H54 (cell line): ENCODE measurements around the gene PRKCA.
"Not testable (repeated sequence)": the region's sequence is repeated elsewhere in the genome, so short reads cannot be mapped to it uniquely, and the experiment has no call there.

Experiments used
- DNase-seq: peaks from one replicate; pipeline ENCODE4 v3.0.0; 2011; ENCODE audit warnings: low spot score, mixed read lengths; ENCODE audit not compliant: insufficient read length
- FAIRE-seq: peaks from 3 replicates; lab custom pipeline; 2011; peaks lifted over from hg19 to GRCh38; lab: Jason Lieb, UNC
- POLR2A ChIP-seq: IDR thresholded peaks from 2 replicates; pipeline ENCODE4 v1.6.1; 2011; ENCODE audit warnings: low read depth, mild to moderate bottlenecking, low read length

The PRKCA gene

DNA sequence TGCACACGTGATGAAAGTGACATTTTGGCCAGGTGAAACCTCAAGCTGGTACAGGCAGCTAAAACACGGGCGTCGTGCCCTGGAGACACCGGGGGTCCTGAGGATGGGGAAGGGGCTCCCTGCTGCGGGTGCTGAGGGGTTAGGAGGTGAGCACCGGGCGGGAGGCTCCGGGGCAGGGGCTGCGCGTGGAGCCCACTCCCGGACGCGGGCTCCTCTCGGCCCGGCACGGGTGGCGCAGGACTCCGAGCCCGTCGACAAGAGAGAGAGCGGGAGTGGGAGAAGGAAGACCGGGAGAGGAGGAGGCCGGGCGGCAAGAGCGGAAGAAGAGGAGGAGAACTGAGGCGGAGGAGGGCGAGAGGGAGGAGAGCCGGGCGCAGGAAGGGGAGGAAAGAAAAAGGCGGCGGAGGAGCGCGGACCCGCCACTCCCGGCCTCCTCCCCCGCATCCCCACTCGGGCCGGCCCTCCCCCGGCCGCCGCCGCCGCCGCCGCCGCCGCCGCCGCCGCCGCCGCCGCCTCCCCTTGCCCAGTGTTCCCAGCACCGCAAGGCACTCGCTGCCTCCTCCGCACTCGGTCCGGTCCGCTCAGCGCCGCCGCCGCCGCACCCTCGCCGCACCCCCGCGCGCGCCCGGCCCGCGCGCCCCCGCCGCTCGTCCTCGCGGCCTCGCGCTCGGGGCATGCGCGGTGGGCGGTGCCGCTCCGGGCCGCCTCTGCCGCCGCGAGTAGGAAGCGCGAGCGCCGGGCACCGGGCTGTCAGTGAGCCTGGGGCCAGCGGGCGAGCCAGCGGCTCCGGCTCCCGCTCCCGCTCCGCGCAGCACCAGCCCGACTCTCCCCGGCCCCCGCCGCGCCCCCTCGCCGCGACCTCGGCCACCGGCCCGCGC, at the start of gene PRKCA:
Gene PRKCA (plus strand): TSS at position 750 of the 878 bp plus-strand sequence.
- no peak for FAIRE-seq
- DNase-seq = peak; percentile 82
- peak; percentile 98 for TF ChIP-seq POLR2A

DNA sequence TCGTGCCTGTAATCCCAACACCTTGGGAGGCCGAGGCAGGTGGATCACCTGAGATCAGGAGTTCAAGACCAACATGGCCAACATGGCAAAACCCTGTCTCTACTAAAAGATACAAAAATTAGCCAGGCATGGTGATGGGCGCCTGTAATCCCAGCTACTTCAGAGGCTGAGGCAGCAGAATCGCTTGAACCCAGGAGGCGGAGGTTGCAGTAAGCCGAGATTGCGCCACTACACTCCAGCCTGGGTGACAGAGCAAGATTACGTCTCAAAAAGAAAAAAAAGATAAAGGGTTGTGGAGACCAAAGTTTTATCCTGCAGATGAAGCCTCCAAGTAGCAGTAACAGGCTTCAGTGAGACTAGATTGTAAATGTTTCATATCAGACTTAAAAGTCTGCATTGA, 49.0 kb upstream of the PRKCA start:
- not testable (repeated sequence) for FAIRE-seq, DNase-seq

- peak; percentile 40 for DNase-seq
- FAIRE-seq = peak; percentile 83
- no peak for TF ChIP-seq POLR2A
Observed at GRCh38 chr17:66255112-66255511, 47.3 kb upstream of the PRKCA start.

DNA sequence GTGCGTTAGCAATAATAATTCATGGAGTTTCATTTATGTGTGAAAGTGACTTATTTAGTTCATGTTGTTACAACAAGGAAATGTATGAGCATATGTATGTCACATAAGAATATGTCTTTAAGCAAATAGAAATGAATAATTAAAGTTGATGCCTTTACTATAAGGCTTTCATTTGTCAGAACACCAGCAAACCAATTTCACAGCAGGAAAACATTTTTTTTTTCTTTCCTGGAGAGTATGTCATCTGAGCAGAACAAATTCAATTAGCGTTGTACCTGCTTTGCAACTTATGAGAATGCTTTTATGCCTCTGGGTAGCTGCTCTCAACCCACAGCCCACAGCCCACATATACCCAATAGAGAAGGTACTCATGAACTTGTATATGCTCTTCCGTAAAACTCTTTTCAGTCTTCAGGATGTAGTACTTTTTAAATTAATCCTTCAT, 46.9 kb upstream of the PRKCA start:
- no peak for FAIRE-seq
- no peak for TF ChIP-seq POLR2A
- DNase-seq = no peak

- FAIRE-seq = no peak
- DNase-seq = no peak
- TF ChIP-seq POLR2A = no peak
Observed at GRCh38 chr17:66260275-66260674, 42.1 kb upstream of the PRKCA start.

DNA sequence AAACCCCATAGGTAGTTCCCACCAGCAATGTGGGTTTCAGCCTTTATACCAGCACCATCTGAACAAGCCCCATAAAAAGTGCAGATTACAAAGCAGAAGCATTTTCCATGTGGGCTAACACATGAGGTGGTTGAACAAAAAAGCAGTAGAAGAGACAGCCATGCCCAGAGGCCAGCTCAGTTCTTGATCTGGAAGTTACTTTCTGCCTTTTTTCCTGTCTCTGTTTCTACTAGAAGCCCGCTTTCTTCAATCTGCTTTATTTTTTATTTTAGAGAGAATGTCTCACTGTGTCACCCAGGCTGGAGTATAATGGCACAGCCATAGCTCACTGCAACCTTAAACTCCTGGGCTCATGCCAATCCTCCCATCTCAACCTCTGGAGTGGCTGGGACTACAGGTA, 41.7 kb upstream of the PRKCA start:
- no peak for TF ChIP-seq POLR2A
- no peak for DNase-seq
- FAIRE-seq = no peak

DNA sequence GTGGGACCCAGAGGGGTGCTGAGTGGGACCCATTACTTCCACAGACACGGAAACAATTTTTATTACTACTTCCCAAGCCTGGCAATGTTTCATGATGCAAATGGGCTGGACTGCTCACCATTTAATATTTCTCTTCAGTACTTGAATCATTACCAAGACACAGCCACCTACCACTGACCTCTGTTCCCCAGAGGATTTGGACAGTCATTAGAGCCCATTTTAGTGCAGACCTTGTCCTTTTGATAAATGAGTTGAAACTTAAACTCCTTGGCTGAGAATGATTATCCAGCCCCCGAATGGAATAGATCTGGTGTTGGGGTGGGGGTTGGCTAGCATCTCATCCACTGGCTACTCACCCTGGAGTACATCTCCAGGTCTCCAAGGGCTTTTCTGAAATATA, 39.6 kb upstream of the PRKCA start:
- TF ChIP-seq POLR2A = no peak
- FAIRE-seq = no peak
- no peak for DNase-seq

DNA sequence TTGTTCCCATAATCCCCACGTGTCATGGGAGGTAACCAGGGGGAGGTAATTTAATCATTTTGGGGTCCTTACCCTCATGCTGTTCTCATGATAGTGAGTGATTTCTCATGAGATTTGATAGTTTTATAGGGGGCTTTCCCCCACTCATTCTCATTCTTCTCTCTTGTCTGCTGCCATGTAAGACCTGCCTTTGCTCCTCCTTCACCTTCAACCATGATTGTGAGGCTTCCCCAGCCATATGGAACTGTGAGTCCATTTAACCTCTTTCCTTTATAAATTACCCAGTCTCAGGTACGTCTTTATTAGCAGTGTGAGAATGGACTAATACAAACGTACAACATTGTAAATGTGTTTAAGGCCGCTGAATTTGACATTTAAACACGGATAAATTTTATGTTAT, 37.7 kb upstream of the PRKCA start:
- FAIRE-seq = no peak

GRCh38 chr17:66268247-66268927, 34.0 kb upstream of the PRKCA start:
- no peak for TF ChIP-seq POLR2A
- FAIRE-seq = no peak
- DNase-seq = no peak

More for the DNA sequence above, 37.7 kb upstream of the PRKCA start:
- TF ChIP-seq POLR2A = no peak
- DNase-seq = no peak

DNA sequence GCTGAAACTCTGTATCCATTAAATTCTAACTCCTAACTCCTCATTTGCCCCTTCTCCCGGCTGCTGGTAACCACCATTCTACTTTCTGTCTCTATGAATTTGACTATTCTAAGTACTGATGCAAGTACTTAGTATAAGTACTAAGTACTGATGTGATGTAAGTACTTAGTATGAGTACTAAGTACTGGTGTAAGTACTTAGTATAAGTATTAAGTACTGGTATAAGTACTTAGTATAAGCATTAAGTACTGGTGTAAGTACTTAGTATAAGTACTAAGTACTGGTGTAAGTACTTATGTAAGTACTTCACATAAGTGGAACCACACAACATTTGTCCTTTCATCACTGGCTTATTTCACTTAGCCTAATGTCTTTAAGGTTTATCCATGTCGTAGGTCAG, 32.3 kb upstream of the PRKCA start:
- DNase-seq (no peak), FAIRE-seq (no peak)
- no peak for TF ChIP-seq POLR2A

DNA sequence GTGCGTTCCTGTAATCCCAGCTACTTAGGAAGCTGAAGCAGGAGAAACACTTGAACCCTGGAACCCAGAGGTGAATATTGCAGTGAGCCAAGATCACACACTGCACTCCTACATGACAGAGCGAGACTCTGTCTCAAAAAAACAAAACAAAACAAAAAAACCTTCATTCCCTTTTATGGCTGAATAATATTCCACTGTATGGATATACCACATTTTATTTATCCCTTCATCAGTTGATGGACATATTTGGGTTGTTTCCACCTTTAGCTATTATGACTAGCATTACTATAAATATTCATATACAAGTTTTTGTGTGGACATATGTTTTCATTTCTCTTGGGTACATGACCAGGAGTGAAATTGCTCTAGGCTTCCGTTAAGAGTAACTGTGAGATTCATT, 30.9 kb upstream of the PRKCA start:
- DNase-seq (no peak), FAIRE-seq (no peak)
- TF ChIP-seq POLR2A = no peak

DNA sequence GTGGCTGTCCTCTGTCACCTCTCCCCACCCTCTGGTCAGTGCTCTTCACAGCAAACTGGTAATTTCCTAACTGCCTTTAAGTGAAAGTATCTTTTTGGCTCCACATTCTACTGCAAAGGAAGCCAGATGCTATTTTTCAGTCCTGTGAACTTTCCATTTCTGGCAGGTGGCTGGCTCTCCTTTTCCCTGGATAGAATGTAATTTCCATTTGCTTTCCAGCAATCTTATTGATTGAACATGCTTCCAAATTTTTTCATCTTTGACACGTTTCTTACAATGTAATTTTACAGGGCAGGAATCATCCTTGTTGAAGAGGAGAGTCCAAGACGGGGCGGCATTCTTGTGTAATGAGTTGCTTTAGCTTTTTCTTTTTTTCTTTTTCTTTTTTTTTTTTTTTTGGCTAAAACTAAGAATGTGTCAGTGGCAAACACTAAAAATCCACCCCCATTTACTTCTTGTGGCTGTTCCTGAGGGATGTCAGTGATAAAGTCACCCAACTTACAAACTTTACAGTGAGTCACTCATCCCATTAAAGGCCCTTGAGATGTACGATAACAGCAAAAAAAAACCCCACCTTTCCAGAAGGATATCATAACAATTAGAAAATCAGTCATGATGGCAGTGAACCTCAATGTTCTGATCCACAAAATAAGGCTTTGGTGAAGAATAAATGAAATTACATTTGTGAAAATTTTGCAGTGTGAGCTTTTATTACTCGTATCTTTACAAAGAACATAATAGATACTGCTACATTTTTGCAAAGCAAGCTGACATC, 29.4 kb upstream of the PRKCA start:
- peak; percentile 71 for DNase-seq
- FAIRE-seq = peak; percentile 41
- no peak for TF ChIP-seq POLR2A

DNA sequence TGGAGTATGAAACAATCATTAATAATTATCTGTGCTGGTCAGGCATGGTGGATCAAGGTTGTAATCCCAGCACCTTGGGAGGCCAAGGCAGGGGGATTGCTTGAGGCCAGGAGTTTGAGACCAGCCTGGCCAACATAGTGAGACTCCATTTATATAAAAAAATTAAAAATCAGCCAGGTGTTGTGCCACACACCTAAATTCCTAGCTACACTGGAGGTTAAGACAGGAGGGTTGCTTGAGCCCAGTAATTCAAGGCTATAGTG, 28.9 kb upstream of the PRKCA start:
- DNase-seq (no peak), FAIRE-seq (no peak)
- no peak for TF ChIP-seq POLR2A

GRCh38 chr17:66275651-66276050, 26.8 kb upstream of the PRKCA start:
- FAIRE-seq = peak; percentile 97
- DNase-seq = peak; percentile 84
- no peak for TF ChIP-seq POLR2A
